Endodermal cell (in vitro differentiated cells): Measurements from ENCODE around the gene SLC17A8. TPM values are rescaled to one million over a fixed set of nuclear protein-coding genes. Genes with fewer than 3 reads are reported as not detected.
A peak's percentile ranks its signal among the peaks of the same experiment; 100 is the strongest.

Source experiments
- DNase-seq: peaks from one replicate; pipeline ENCODE4 v3.0.0-alpha.2; 2017
- H3K27ac ChIP-seq: 2 replicates; pipeline ENCODE4 v1.5.1; 2013; ENCODE audit warnings: mild to moderate bottlenecking, low read depth, low read length, moderate library complexity
- H3K27me3 ChIP-seq: 2 replicates; pipeline ENCODE4 v1.6.1; 2013; ENCODE audit warnings: mild to moderate bottlenecking, low read length, moderate library complexity; ENCODE audit not compliant: insufficient read depth, control insufficient read depth, poor library complexity, severe bottlenecking
- H3K36me3 ChIP-seq: 2 replicates; pipeline ENCODE4 v1.7.0; 2013; ENCODE audit warnings: mild to moderate bottlenecking, low read length, moderate library complexity; ENCODE audit not compliant: control insufficient read depth, insufficient read depth
- H3K4me1 ChIP-seq: one replicate; pipeline ENCODE4 v1.7.0; 2013; ENCODE audit warnings: low read length; ENCODE audit not compliant: control insufficient read depth, insufficient read depth
- H3K4me3 ChIP-seq: 2 replicates; pipeline ENCODE4 v1.5.1; 2013; ENCODE audit warnings: mild to moderate bottlenecking, low read length, moderate library complexity
- H3K9ac ChIP-seq: 2 replicates; pipeline ENCODE4 v1.6.1; 2013; ENCODE audit warnings: mild to moderate bottlenecking, low read length, moderate library complexity; ENCODE audit not compliant: poor library complexity, severe bottlenecking; ENCODE audit errors: extremely low read depth
- H3K9me3 ChIP-seq: 2 replicates; pipeline ENCODE4 v1.6.1; 2013; ENCODE audit warnings: mild to moderate bottlenecking, low read length, moderate library complexity; ENCODE audit not compliant: control insufficient read depth
- H3K27ac Mint-ChIP-seq: 2 replicates; pipeline ENCODE4 v1.8.0; 2020; ENCODE audit warnings: mixed read lengths
- H3K27me3 Mint-ChIP-seq: 2 replicates; pipeline ENCODE4 v1.8.0; 2021; ENCODE audit warnings: mild to moderate bottlenecking, mixed read lengths; ENCODE audit not compliant: insufficient read depth
- H3K36me3 Mint-ChIP-seq: 2 replicates; pipeline ENCODE4 v1.8.0; 2020; ENCODE audit warnings: low read depth, mixed read lengths
- H3K4me1 Mint-ChIP-seq: 2 replicates; pipeline ENCODE4 v1.8.0; 2020; ENCODE audit warnings: mixed read lengths
- H3K4me3 Mint-ChIP-seq: 2 replicates; pipeline ENCODE4 v1.8.0; 2020; ENCODE audit warnings: mild to moderate bottlenecking, moderate library complexity, mixed read lengths
- H3K9me3 Mint-ChIP-seq: 2 replicates; pipeline ENCODE4 v1.8.0; 2020; ENCODE audit warnings: mild to moderate bottlenecking, mixed read lengths
- CTCF ChIP-seq: fragments of 200-600 bp; sonication (generic); conservative IDR thresholded peaks from 2 replicates; pipeline ENCODE4 v1.5.0; 2021; ENCODE audit warnings: antibody characterized with exemption, mild to moderate bottlenecking
- WGBS, 2 experiments: methylation state at CpG; one replicate each; pipeline versions ENCODE4 v1.1.5 to v1.1.7; 2013; ENCODE audit warnings: missing lambda C conversion rate in 2 of 2, mixed read lengths in 1 of 2; ENCODE audit not compliant: insufficient coverage in 1 of 2, insufficient read length in 1 of 2; 5-methylcytosine and 5-hydroxymethylcytosine counted together
- total RNA-seq, 2 donors: library from RNA; stranded (reverse); fragmentation: NEBNext Ultra II Directional in 1 of 2; extraction: Animal tissue kit (Norgen Biotek cat#: 25700) in 1 of 2; gene quantifications; 2 replicates in 1 of 2; 3 replicates in 1 of 2; pipeline ENCODE4 v1.2.1, GENCODE V29; 2021

The SLC17A8 gene
- total RNA-seq, 2 donors from 2014 or later, result 0.40 TPM; not detected in 1

- DNase-seq, result peak; percentile 24
- Histone ChIP-seq H3K4me3 (no peak overlapping the region), H3K36me3 (no peaks in the 10 kb centered on the region), H3K4me1 (no peaks in the 10 kb centered on the region), H3K27me3 (no peaks in the 10 kb centered on the region), H3K9me3 (peaks cover 2% of the 10 kb centered on the region), H3K27ac (no peak overlapping the region), H3K9ac (no peak overlapping the region)
- Mint-ChIP-seq H3K9me3 (peaks cover under 1% of the 10 kb centered on the region), H3K27me3 (peaks cover 8% of the 10 kb centered on the region), H3K4me1 (no peaks in the 10 kb centered on the region), H3K36me3 (no peaks in the 10 kb centered on the region), H3K4me3 (no peak overlapping the region), H3K27ac (no peak overlapping the region)
- WGBS, 2 experiments, result 94 to 95% methylated on average over 3 to 4 of the region's 4 CpGs
- TF ChIP-seq CTCF, result no peak
Measured at GRCh38 chr12:100364324-100364723, 7.5 kb downstream of the SLC17A8 start.

DNA sequence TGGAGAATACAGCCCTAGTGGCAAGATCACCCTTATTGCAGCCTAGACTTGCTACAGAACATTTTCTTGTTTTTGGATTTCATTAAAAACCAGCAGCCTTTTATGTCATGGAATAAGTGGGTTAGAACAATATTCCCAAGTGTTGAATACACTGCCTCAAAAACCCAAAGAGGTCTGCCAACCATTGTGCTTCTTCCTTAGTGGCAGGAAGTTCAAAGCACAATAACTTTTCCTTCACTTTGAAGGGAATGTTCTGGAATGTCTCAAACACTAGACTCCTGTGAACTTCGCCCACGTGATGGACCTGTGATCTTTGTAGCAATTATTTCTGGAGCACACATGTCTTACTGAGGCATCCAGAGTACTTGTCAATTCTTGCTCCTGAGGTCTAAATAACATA, 8.5 kb downstream of the SLC17A8 start:
- WGBS, 2 experiments, result 80 to 94% methylated on average over 2 of the region's 2 CpGs
- peak; percentile 10 for DNase-seq

DNA sequence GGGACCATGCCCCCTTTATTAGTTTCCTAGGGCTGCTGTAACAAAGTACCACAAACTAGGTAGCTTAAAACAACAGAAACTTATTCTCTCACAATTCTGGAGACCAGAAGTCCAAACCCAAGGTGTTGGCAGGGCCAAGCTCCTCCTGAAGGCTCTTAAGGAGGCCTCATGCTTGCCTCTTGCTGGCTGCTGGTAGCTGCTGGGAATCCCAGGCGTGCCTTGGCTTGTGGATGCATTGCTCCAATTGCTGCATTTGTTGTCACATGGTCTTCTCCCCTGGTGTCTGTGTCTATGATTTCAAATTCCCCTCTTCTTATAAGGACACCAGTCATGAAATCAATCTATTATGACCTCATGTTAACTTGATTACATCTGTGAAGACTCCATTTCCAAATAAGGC, 11.2 kb downstream of the SLC17A8 start:
- peaks cover 7% of the 10 kb centered on the region for H3K9me3 ChIP-seq
- H3K4me3 ChIP-seq, result no peak overlapping the region
- DNase-seq, result peak; percentile 17
- no peaks in the 10 kb centered on the region for H3K4me1 ChIP-seq
- H3K27me3 ChIP-seq, result no peaks in the 10 kb centered on the region
- H3K27ac ChIP-seq, result no peak overlapping the region
- Mint-ChIP-seq H3K4me1 (peaks cover 21% of the 10 kb centered on the region), H3K36me3 (no peaks in the 10 kb centered on the region), H3K9me3 (peaks cover 6% of the 10 kb centered on the region), H3K27me3 (no peaks in the 10 kb centered on the region), H3K4me3 (no peak overlapping the region), H3K27ac (no peak overlapping the region)
- 73 to 95% methylated on average over 1 of the region's 1 CpG for WGBS, 2 experiments
- no peak for TF ChIP-seq CTCF
- H3K36me3 ChIP-seq, result no peaks in the 10 kb centered on the region
- no peak overlapping the region for H3K9ac ChIP-seq

More for the DNA sequence above, 8.5 kb downstream of the SLC17A8 start:
- peaks cover 6% of the 10 kb centered on the region for H3K9me3 Mint-ChIP-seq
- no peak overlapping the region for H3K4me3 ChIP-seq
- no peaks in the 10 kb centered on the region for H3K4me1 Mint-ChIP-seq
- peaks cover 8% of the 10 kb centered on the region for H3K27me3 Mint-ChIP-seq
- H3K4me1 ChIP-seq, result no peaks in the 10 kb centered on the region
- H3K4me3 Mint-ChIP-seq, result no peak overlapping the region
- H3K27ac ChIP-seq, result no peak overlapping the region
- no peak overlapping the region for H3K27ac Mint-ChIP-seq
- H3K27me3 ChIP-seq, result no peaks in the 10 kb centered on the region
- no peaks in the 10 kb centered on the region for H3K36me3 ChIP-seq
- no peaks in the 10 kb centered on the region for H3K36me3 Mint-ChIP-seq
- H3K9ac ChIP-seq, result no peak overlapping the region
- H3K9me3 ChIP-seq, result peaks cover 7% of the 10 kb centered on the region
- no peak for TF ChIP-seq CTCF
